HG03139 (cell line): ENCODE results near the gene PAQR7.

Source experiments
- ATAC-seq: cut with Tn5 transposase; IDR thresholded peaks from one replicate; pipeline ENCODE4 v1.9.1; 2021; ENCODE audit not compliant: unreplicated experiment

Gene PAQR7

DNA sequence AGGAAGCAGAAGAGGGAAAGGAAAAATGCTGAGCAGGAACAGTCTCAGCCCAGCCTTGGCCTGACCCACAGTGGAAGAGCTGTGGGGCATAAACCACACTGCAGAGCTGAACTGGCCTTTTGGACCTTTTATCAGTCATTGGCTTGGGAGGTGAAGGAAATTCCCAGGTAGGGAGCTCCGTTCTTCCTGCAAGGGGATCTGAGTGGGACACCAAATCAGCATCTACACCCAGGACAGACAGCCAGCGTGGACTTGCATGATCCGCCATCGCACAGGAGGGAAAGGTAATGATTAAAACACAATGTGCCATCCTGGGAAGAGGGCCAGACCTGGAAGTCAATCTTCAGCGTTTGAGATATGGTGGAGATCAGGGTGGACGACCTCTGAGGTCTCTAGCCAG lies 56.9 kb downstream of the PAQR7 start:
- ATAC-seq = no peak

- ATAC-seq = no peak
Observed at GRCh38 chr1:25817840-25818501, 57.5 kb downstream of the PAQR7 start.

GRCh38 chr1:25816112-25816718 lies 59.3 kb downstream of the PAQR7 start:
- no peak for ATAC-seq

GRCh38 chr1:25815208-25816111 lies 60.0 kb downstream of the PAQR7 start:
- no peak for ATAC-seq

- ATAC-seq = no peak
Observed at GRCh38 chr1:25814549-25815087, 60.9 kb downstream of the PAQR7 start.

GRCh38 chr1:25813734-25814471 lies 61.6 kb downstream of the PAQR7 start:
- ATAC-seq = no peak

DNA sequence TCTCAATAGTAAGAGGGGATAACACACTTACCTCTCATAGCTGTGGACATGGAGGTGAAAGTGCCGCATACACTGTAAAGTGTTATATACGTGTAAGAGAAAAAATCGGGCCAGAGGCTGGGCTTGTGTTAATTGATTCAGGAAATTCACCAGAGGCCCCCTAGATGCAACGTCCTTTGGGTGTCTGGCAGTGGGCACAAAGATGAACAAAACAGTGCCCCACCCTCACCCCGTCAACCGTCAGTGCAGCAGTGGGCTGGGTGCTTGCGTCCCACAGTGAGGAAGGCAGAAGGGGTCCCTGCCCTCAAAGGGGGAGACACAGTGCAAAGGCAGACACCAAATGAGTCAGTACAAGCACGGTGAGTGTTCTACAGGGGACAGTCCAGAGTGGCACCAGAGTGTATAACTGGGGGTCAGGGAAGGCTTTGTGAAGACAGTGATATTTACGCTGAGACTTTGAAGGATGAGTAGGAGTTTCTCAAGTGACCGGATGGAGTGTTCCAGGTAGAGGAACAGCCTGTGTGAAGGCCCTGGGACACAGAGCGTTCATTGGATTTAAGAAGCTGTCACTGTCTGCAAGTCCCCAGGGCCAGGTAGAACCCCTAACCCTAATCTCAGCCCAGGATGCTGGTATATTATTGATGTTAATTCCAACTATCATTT lies 62.3 kb downstream of the PAQR7 start:
- ATAC-seq = no peak
